H1 (cell line): ENCODE measurements around the gene COL26A1. TPM values are rescaled to one million over a fixed set of nuclear protein-coding genes. Genes with fewer than 3 reads are reported as not detected.

ENCODE experiments used
- CTCF ChIA-PET: fragments of 300-600 bp; sonication (Branson Sonifier 250); formaldehyde crosslinking; loops from one replicate; lab custom pipeline; 2021; ENCODE audit not compliant: partially characterized antibody; lab: Charles Lee
- POLR2A ChIA-PET: fragments of 300-600 bp; sonication (Branson Sonifier 250); formaldehyde crosslinking; loops from one replicate; lab custom pipeline; 2021; ENCODE audit warnings: inconsistent platforms; ENCODE audit not compliant: partially characterized antibody; lab: Charles Lee
- DNase-seq, 2 experiments: peaks; one replicate each; pipeline versions ENCODE4 v3.0.0 to v3.0.0-alpha.2; 2010 to 2022; ENCODE audit warnings: low spot score in 2 of 2, low read depth in 1 of 2, mixed read lengths in 1 of 2
- FAIRE-seq: peaks from 2 replicates; lab custom pipeline; 2011; peaks lifted over from hg19 to GRCh38; lab: Jason Lieb, UNC
- H2AFZ ChIP-seq: 2 replicates; pipeline ENCODE4 v1.8.1; 2012; ENCODE audit warnings: low read length, inconsistent platforms
- H2AK5ac ChIP-seq: 2 replicates; pipeline ENCODE4 v1.6.1; 2013; ENCODE audit warnings: low read depth, low read length
- H2BK120ac ChIP-seq: replicated peaks from 2 replicates; pipeline ENCODE3; 2013; ENCODE audit warnings: low read depth, low read length, inconsistent platforms
- H2BK12ac ChIP-seq: 2 replicates; pipeline ENCODE4 v1.6.1; 2013; ENCODE audit warnings: low read depth, low read length
- H2BK15ac ChIP-seq: 2 replicates; pipeline ENCODE4 v1.6.1; 2013; ENCODE audit warnings: low read length
- H2BK20ac ChIP-seq: 2 replicates; pipeline ENCODE4 v1.6.1; 2013; ENCODE audit warnings: low read length
- H2BK5ac ChIP-seq: 2 replicates; pipeline ENCODE4 v1.6.1; 2013; ENCODE audit warnings: low read depth, low read length
- H3K14ac ChIP-seq: 2 replicates; pipeline ENCODE4 v1.6.1; 2013; ENCODE audit warnings: inconsistent platforms; ENCODE audit not compliant: insufficient read length
- H3K18ac ChIP-seq: 2 replicates; pipeline ENCODE4 v1.6.1; 2013; ENCODE audit warnings: low read length; ENCODE audit errors: extremely low read depth
- H3K23ac ChIP-seq: 2 replicates; pipeline ENCODE4 v1.6.1; 2013; ENCODE audit warnings: inconsistent platforms; ENCODE audit not compliant: insufficient read length
- H3K23me2 ChIP-seq: 2 replicates; pipeline ENCODE4 v1.6.1; 2013; ENCODE audit warnings: low read depth, low read length
- H3K27ac ChIP-seq: 2 replicates; pipeline ENCODE4 v1.6.1; 2011; ENCODE audit warnings: low read depth, low read length, inconsistent platforms
- H3K27me3 ChIP-seq, 4 experiments: replicated peaks in 1 of 4; 1 replicate in 1 of 4; 2 replicates in 3 of 4; pipeline versions ENCODE4 v1.6.1 to v1.8.1; 2011 to 2013; ENCODE audit warnings: low read length in 3 of 4, mild to moderate bottlenecking in 3 of 4, inconsistent platforms in 2 of 4, mixed read lengths in 2 of 4, moderate library complexity in 1 of 4; ENCODE audit not compliant: control insufficient read depth in 3 of 4, insufficient read depth in 3 of 4; ENCODE audit errors: extremely low read depth in 1 of 4
- H3K36me3 ChIP-seq, 4 experiments: 2 replicates each; pipeline versions ENCODE4 v1.6.1 to v1.8.1; 2011 to 2013; ENCODE audit warnings: mild to moderate bottlenecking in 4 of 4, low read length in 3 of 4, moderate library complexity in 2 of 4, control low read depth in 1 of 4, inconsistent platforms in 1 of 4; ENCODE audit not compliant: insufficient read depth in 4 of 4, control insufficient read depth in 2 of 4
- H3K4ac ChIP-seq: replicated peaks from 2 replicates; pipeline ENCODE3; 2013; ENCODE audit warnings: low read length, low read depth, mixed read lengths, inconsistent platforms; ENCODE audit not compliant: insufficient read length
- H3K4me1 ChIP-seq, 4 experiments: replicated peaks in 1 of 4; 1 replicate in 1 of 4; 2 replicates in 3 of 4; pipeline versions ENCODE4 v1.6.1 to v1.8.1; 2011 to 2013; ENCODE audit warnings: low read length in 3 of 4, inconsistent platforms in 2 of 4, mixed read lengths in 1 of 4; ENCODE audit not compliant: insufficient read depth in 4 of 4, control insufficient read depth in 3 of 4
- H3K4me2 ChIP-seq, 2 experiments: 2 replicates each; pipeline versions ENCODE4 v1.6.1 to v1.8.1; 2011 to 2013; ENCODE audit warnings: low read depth in 2 of 2, low read length in 2 of 2, control low read depth in 1 of 2, inconsistent platforms in 1 of 2, mild to moderate bottlenecking in 1 of 2; ENCODE audit not compliant: insufficient read depth in 1 of 2
- H3K4me3 ChIP-seq, 4 experiments: fragments of 200-600, 300-600 bp in 1 of 4; sonication (generic), shearing (Covaris generic), sonication (Bioruptor Twin) in 1 of 4; 2 replicates each; pipeline versions ENCODE4 v1.5.1 to v1.8.1; 2011 to 2016; ENCODE audit warnings: low read length in 4 of 4, low read depth in 3 of 4, control low read depth in 2 of 4, inconsistent platforms in 2 of 4, mild to moderate bottlenecking in 2 of 4, mixed read lengths in 1 of 4, moderate library complexity in 1 of 4; ENCODE audit not compliant: insufficient read depth in 2 of 4; ENCODE audit errors: extremely low read depth in 1 of 4
- H3K56ac ChIP-seq: replicated peaks from 2 replicates; pipeline ENCODE3; 2013; ENCODE audit warnings: low read depth, mild to moderate bottlenecking, mixed read lengths, low read length, inconsistent platforms; ENCODE audit not compliant: insufficient read length
- H3K79me1 ChIP-seq: 2 replicates; pipeline ENCODE4 v1.6.1; 2013; ENCODE audit warnings: low read depth, low read length, control low read depth
- H3K79me2 ChIP-seq, 2 experiments: 2 replicates each; pipeline versions ENCODE4 v1.6.1 to v1.8.1; 2012 to 2013; ENCODE audit warnings: low read length in 2 of 2, mild to moderate bottlenecking in 2 of 2, inconsistent platforms in 1 of 2; ENCODE audit not compliant: insufficient read depth in 2 of 2, control insufficient read depth in 1 of 2
- H3K9ac ChIP-seq, 4 experiments: replicated peaks in 1 of 4; 1 replicate in 1 of 4; 2 replicates in 3 of 4; pipeline versions ENCODE4 v1.6.1 to v1.8.1; 2011 to 2013; ENCODE audit warnings: low read depth in 3 of 4, low read length in 3 of 4, control low read depth in 2 of 4, mild to moderate bottlenecking in 2 of 4, moderate library complexity in 2 of 4, inconsistent platforms in 1 of 4; ENCODE audit errors: extremely low read depth in 1 of 4
- H3K9me3 ChIP-seq, 2 experiments: 2 replicates each; pipeline versions ENCODE4 v1.6.1 to v1.8.1; 2012 to 2013; ENCODE audit warnings: mild to moderate bottlenecking in 2 of 2, moderate library complexity in 2 of 2, control low read depth in 1 of 2, inconsistent platforms in 1 of 2, low read depth in 1 of 2, low read length in 1 of 2, mixed read lengths in 1 of 2; ENCODE audit not compliant: insufficient read depth in 2 of 2
- H4K20me1 ChIP-seq, 2 experiments: replicated peaks in 1 of 2; 2 replicates each; pipeline versions ENCODE3 to v1.8.1; 2011 to 2013; ENCODE audit warnings: inconsistent platforms in 2 of 2, low read length in 2 of 2, mild to moderate bottlenecking in 1 of 2; ENCODE audit not compliant: insufficient read depth in 2 of 2, control insufficient read depth in 1 of 2
- H4K5ac ChIP-seq: 2 replicates; pipeline ENCODE4 v1.6.1; 2013; ENCODE audit warnings: low read length, low read depth, mixed read lengths, inconsistent platforms; ENCODE audit not compliant: insufficient read length
- H4K8ac ChIP-seq: 2 replicates; pipeline ENCODE4 v1.8.0; 2013; ENCODE audit warnings: mild to moderate bottlenecking, moderate library complexity, low read length, inconsistent platforms; ENCODE audit not compliant: insufficient read depth; ENCODE audit errors: extremely low read depth
- H4K91ac ChIP-seq: replicated peaks from 2 replicates; pipeline ENCODE3; 2013; ENCODE audit warnings: low read length, mixed read lengths, inconsistent platforms; ENCODE audit not compliant: insufficient read length
- ATF2 ChIP-seq: IDR thresholded peaks from 2 replicates; pipeline ENCODE4 v1.6.1; 2012; ENCODE audit warnings: low read length, inconsistent platforms
- BCL11A ChIP-seq, 2 experiments: IDR thresholded peaks; one replicate each; pipeline ENCODE4 v1.6.1; 2011; ENCODE audit warnings: low read depth in 2 of 2, low read length in 2 of 2, mild to moderate bottlenecking in 2 of 2
- CHD2 ChIP-seq: IDR thresholded peaks from 2 replicates; pipeline ENCODE4 v1.6.1; 2012; ENCODE audit warnings: low read length, improper control_type of control experiment
- FOSL1 ChIP-seq: IDR thresholded peaks from 2 replicates; pipeline ENCODE4 v1.6.1; 2011; ENCODE audit warnings: mild to moderate bottlenecking, low read depth, low read length, moderate library complexity; ENCODE audit not compliant: insufficient read depth
- JUND ChIP-seq: IDR thresholded peaks from 2 replicates; pipeline ENCODE4 v1.6.1; 2011; ENCODE audit warnings: mild to moderate bottlenecking, improper control_type of control experiment, low read length
- KDM1A ChIP-seq: fragments of 200-600, 300-600 bp; sonication (generic); IDR thresholded peaks from 2 replicates; pipeline ENCODE4 v1.7.1; 2016; ENCODE audit warnings: mild to moderate bottlenecking, low read length, borderline replicate concordance
- PHF8 ChIP-seq: fragments of 200-600 bp; sonication (generic); conservative IDR thresholded peaks from 2 replicates; pipeline ENCODE4 v1.7.1; 2012; ENCODE audit warnings: low read depth, mild to moderate bottlenecking, inconsistent platforms, low read length, moderate library complexity
- POU5F1 ChIP-seq: IDR thresholded peaks from 2 replicates; pipeline ENCODE4 v1.6.1; 2011; ENCODE audit warnings: low read depth, mild to moderate bottlenecking, low read length, moderate library complexity
- SP1 ChIP-seq: IDR thresholded peaks from 2 replicates; pipeline ENCODE4 v1.6.1; 2011; ENCODE audit warnings: low read depth, low read length
- WGBS, 2 experiments: shearing (Covaris generic) in 1 of 2; methylation state at CpG; one replicate each; pipeline versions ENCODE4 v1.1.6 to v1.1.7; 2013 to 2015; ENCODE audit warnings: low lambda C conversion rate in 2 of 2, mixed read lengths in 2 of 2, inconsistent platforms in 1 of 2, low coverage in 1 of 2, missing lambda C conversion rate in 1 of 2; ENCODE audit not compliant: insufficient replicate concordance in 2 of 2, insufficient coverage in 1 of 2, insufficient read length in 1 of 2; ENCODE audit errors: extremely low coverage in 1 of 2, missing lambda C conversion rate in 1 of 2; 5-methylcytosine and 5-hydroxymethylcytosine counted together
- polyA plus RNA-seq, 7 experiments: library from polyadenylated mRNA; depleted of rRNA in 3 of 7; stranded (reverse) in 5 of 7; unstranded in 2 of 7; fragments of >200 nt in 5 of 7; fragments of 200-250 nt in 2 of 7; gene quantifications; 1 replicate in 5 of 7; 2 replicates in 1 of 7; 4 replicates in 1 of 7; pipeline versions ENCODE4 v1.2.1 to v1.2.3, GENCODE V29; 2011 to 2013; ENCODE audit warnings: missing spikeins in 2 of 7, mixed read lengths in 2 of 7
- total RNA-seq: library from RNA; stranded (reverse); fragmentation: NEBNext Ultra II Directional; extraction: Animal tissue kit (Norgen Biotek cat#: 25700); gene quantifications from 2 replicates; pipeline ENCODE4 v1.2.1, GENCODE V29; 2021
- TF ChIP-seq, protein P1 (sequence below): IDR thresholded peaks from 2 replicates; pipeline ENCODE4 v1.6.1; 2011; ENCODE audit warnings: low read length, improper control_type of control experiment
- TF ChIP-seq, protein P2 (sequence below): IDR thresholded peaks from 2 replicates; pipeline ENCODE4 v1.6.1; 2011; ENCODE audit warnings: low read depth, mild to moderate bottlenecking, low read length; ENCODE audit not compliant: insufficient read depth

COL26A1 gene
- total and polyA plus RNA-seq, 2 of the 8 experiments (the other 6 are each of a cell fraction or from before 2014, with no cell fraction given), result 51.1 to 68.8 TPM

DNA sequence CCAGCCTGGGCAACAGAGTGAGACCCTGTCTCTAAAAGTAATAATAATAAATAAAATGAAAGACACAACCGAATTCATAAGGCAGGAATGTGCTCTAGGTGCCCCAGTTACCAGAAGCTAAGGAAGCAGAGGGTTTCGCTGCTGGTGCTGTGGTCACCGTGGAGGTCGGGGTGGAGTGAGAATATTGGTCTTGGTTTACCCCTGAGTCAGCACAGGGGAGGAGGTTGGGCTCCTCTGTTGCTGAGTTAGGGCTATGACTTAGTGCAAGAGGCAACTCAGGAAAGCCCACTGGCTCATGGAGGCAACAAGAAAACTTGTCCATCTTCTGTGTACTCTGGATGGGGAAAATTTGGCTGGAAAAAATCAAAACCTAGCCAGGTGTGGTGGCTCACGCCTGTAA is 149.3 kb downstream of the COL26A1 start:
- H4K20me1 ChIP-seq, result peaks cover 0 to 6% of the 10 kb centered on the region in 2 experiments
- H3K79me1 ChIP-seq, result no peaks in the 10 kb centered on the region
- WGBS, 2 experiments, result 85% methylated on average over 5 of the region's 5 CpGs; no CpG with 5 or more reads in 1 of the 2 experiments
- H3K56ac ChIP-seq, result no peak overlapping the region
- H3K14ac ChIP-seq, result no peak overlapping the region
- H2BK20ac ChIP-seq, result no peak overlapping the region
- no peaks in the 10 kb centered on the region for H3K27me3 ChIP-seq
- H3K23me2 ChIP-seq, result no peaks in the 10 kb centered on the region
- no peak for DNase-seq
- H3K9ac ChIP-seq, result no peak overlapping the region
- no peak overlapping the region for H3K23ac ChIP-seq
- no peaks in the 10 kb centered on the region for H3K79me2 ChIP-seq
- no peak overlapping the region for H3K4me2 ChIP-seq
- H3K9me3 ChIP-seq, result no peaks in the 10 kb centered on the region
- FAIRE-seq, result no peak
- H4K5ac ChIP-seq, result no peak overlapping the region
- H4K91ac ChIP-seq, result no peak overlapping the region
- H2AFZ ChIP-seq, result no peak overlapping the region
- H3K4me3 ChIP-seq, result no peak overlapping the region
- ChIA-PET CTCF (interaction anchor here (0.8 to 1.6 kb wide), 6 partner anchors 8 to 219 kb away, joined by 3 to 5 read pairs (median 4); no protein-coding TSS in a partner anchor), POLR2A (interaction anchor here (0.7 to 1.2 kb wide), 3 partner anchors 19 to 218 kb away, joined by 3 read pairs; no protein-coding TSS in a partner anchor)
- H2AK5ac ChIP-seq, result no peak overlapping the region
- H3K18ac ChIP-seq, result no peak overlapping the region
- no peak overlapping the region for H3K4ac ChIP-seq
- H2BK5ac ChIP-seq, result no peak overlapping the region
- no peak overlapping the region for H4K8ac ChIP-seq
- H3K4me1 ChIP-seq, result peaks cover 0 to 12% (median 6%) of the 10 kb centered on the region in 4 experiments; a peak in 6 of 7 replicates
- no peak overlapping the region for H2BK15ac ChIP-seq
- no peak overlapping the region for H2BK12ac ChIP-seq
- no peak overlapping the region for H2BK120ac ChIP-seq
- no peaks in the 10 kb centered on the region for H3K36me3 ChIP-seq
- no peak overlapping the region for H3K27ac ChIP-seq
- TF ChIP-seq, protein P1, sequence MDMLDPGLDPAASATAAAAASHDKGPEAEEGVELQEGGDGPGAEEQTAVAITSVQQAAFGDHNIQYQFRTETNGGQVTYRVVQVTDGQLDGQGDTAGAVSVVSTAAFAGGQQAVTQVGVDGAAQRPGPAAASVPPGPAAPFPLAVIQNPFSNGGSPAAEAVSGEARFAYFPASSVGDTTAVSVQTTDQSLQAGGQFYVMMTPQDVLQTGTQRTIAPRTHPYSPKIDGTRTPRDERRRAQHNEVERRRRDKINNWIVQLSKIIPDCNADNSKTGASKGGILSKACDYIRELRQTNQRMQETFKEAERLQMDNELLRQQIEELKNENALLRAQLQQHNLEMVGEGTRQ, result no peak
- TF ChIP-seq KDM1A, result no peak
- TF ChIP-seq SP1, result no peak
- TF ChIP-seq POU5F1, result no peak
- TF ChIP-seq, protein P2, sequence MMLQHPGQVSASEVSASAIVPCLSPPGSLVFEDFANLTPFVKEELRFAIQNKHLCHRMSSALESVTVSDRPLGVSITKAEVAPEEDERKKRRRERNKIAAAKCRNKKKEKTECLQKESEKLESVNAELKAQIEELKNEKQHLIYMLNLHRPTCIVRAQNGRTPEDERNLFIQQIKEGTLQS, result no peak
- TF ChIP-seq ATF2, result no peak
- no peak for TF ChIP-seq JUND
- TF ChIP-seq PHF8, result no peak
- TF ChIP-seq BCL11A (IDR thresholded peaks at IDR 0.05; ENCODE audit: low read depth in 2 of 2, low read length in 2 of 2), result no peak
- no peak for TF ChIP-seq CHD2
- no peak for TF ChIP-seq FOSL1
